HG02852 (cell line): Measurements from ENCODE around the gene FKTN.

Experiments used
- ATAC-seq: cut with Tn5 transposase; IDR thresholded peaks from one replicate; pipeline ENCODE4 v1.9.1; 2021; ENCODE audit warnings: mild to moderate bottlenecking, moderate library complexity; ENCODE audit not compliant: unreplicated experiment

The FKTN gene

DNA sequence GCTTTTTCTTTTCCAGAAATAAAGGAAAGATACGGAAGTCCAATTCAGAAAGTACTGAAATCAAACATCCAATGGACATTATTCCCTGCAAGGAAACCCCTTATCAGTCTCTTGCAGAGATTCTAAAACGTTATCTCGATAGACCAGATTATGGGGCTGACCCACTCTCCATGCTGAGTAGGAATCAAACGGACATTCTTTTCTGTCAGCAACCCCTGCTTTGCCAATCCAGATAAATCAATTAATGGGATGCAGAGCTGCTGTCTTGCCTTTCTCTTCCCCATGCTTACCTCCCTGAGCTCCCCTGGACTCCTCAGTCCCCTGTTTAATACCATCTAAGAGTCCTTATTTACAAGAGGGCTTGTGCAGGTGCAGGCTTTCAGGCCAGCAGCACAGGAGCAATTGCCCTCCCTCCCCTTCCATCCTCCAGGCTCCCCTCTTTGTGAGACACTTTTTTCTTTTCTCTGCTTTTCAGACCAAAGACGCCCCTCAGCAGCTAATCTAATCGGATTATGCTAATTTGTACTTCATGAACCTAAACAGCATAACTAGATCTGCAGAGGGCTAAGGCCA, 118.5 kb downstream of the FKTN start:
- ATAC-seq, result no peak

DNA sequence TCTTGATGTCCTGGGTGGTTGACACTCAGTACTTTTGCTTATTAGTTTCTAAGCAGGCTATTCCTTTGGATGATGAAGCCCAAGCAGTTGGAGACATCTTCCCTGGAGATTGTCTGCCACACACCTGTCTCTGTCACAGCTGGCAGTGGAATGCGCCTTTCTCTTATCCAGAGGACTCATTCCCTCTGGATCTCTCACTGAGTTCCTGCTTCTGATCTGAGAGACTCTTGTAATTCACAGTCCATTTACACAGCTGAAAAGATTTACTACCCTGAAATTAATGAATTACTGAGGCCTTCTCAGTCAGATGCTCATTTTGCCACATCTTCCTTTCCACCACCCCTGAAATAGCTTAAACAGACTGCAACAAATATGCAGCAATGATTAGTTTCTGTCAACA, 120.2 kb downstream of the FKTN start:
- ATAC-seq, result no peak

GRCh38 chr9:105678781-105679180, 120.8 kb downstream of the FKTN start:
- ATAC-seq, result no peak

DNA sequence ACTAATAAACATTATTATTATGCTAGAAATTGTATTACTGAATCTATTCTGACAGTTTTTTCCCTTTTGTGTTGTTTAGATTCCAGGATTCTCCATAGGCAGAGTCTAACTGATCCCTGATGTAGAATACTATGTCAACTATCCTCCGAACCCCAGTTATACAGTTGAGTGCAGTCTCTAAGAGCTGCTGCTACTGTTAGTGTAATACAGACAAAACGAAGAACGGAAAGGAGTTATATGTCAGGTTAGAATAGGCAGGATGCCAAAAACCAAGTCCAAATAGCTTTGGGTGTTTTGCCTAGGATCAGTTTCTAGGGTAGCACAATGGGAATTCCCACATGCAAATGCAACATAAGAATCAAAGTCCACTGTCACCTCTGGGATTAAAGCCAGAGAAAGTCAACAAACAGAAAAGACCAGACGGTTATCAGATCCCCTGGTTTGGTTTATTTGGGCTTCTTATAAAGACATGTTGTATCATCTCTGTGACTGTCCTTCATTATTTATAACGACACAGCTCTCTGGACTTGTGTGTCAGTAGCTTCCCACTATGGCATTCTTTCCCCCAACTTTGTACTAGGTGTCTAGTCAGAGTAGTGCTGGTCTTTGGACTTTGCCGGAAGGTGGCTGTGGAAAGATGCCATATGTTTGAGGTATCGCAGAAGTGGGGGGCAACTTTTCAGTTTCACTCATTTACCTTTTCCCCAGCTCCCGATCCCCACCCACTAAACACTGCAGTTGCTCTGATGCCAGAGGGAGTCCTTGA, 121.5 kb downstream of the FKTN start:
- ATAC-seq, result no peak

- ATAC-seq, result no peak
Measured at GRCh38 chr9:105681313-105681712, 123.4 kb downstream of the FKTN start.

- ATAC-seq, result no peak
Measured at GRCh38 chr9:105681724-105682123, 123.8 kb downstream of the FKTN start.

DNA sequence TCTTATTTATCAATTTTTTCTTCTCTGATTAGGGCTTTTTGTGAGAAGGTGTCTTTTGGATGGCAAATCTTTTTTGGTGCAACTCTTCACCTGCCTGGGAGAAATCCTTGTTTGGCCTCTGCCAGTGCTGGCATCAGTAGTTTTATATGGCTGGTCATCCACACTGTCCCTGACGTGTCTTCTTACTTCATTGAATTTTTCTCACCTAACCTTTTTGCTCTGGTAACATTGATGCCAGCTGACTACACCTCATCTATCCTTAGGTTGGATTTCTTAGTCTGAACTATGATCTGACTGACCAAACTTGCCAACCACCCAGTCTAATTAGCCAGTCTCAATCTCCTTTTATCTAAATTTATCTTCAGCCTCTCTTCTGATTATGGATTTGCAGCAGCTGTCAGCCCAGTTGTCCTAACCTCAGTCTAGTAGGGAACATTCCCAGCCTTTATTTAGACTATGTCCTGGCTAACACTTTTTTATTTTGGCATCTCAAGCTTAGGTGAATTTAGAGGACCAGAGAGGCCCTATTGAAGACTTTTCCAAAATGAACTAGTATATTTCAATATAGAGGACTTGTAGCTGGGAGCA, 125.9 kb downstream of the FKTN start:
- no peak for ATAC-seq

- no peak for ATAC-seq
Measured at GRCh38 chr9:105686936-105687335, 129.0 kb downstream of the FKTN start.
